OCI-LY7 (cell line): Measurements from ENCODE around the gene WDFY2. TPM values are rescaled to one million over a fixed set of nuclear protein-coding genes. Genes with fewer than 3 reads are reported as not detected.

Source experiments
- BruUV-seq: library from RNA; stranded (reverse); fragments of 400-500 nt; replicated peaks from 2 replicates; lab custom pipeline; 2021; lab: Mats Ljungman, UMichigan
- CTCF ChIA-PET: fragments of 300-600 bp; sonication (Branson Sonifier 250); formaldehyde crosslinking; loops from one replicate; lab custom pipeline; 2022; ENCODE audit warnings: antibody characterized with exemption; ENCODE audit not compliant: unreplicated experiment; lab: Charles Lee
- POLR2A ChIA-PET: fragments of 300-600 bp; sonication (Branson Sonifier 250); formaldehyde crosslinking; loops from one replicate; lab custom pipeline; 2022; ENCODE audit warnings: antibody characterized with exemption; lab: Charles Lee
- DNase-seq: peaks from one replicate; pipeline ENCODE4 v3.0.0-alpha.2; 2015; ENCODE audit warnings: low spot score
- H2AFZ ChIP-seq: fragments of 200-600 bp; sonication (generic), shearing (Covaris generic); 2 replicates; pipeline ENCODE4 v1.6.1; 2014; ENCODE audit warnings: mild to moderate bottlenecking, antibody characterized with exemption, low read length, moderate library complexity
- H3K27ac ChIP-seq: fragments of 200-600 bp; sonication (generic); 2 replicates; pipeline ENCODE4 v1.5.1; 2014; ENCODE audit warnings: mixed run types, low read depth, mild to moderate bottlenecking, moderate library complexity, low read length, inconsistent platforms; ENCODE audit not compliant: poor library complexity, severe bottlenecking
- H3K36me3 ChIP-seq: fragments of 200-600 bp; sonication (generic); 2 replicates; pipeline ENCODE4 v1.6.1; 2014; ENCODE audit warnings: mild to moderate bottlenecking, antibody characterized with exemption, low read length, moderate library complexity, mixed read lengths; ENCODE audit not compliant: insufficient read depth
- H3K4me1 ChIP-seq: fragments of 200-600 bp; sonication (generic); 2 replicates; pipeline ENCODE4 v1.5.1; 2014; ENCODE audit warnings: mild to moderate bottlenecking, low read length; ENCODE audit not compliant: insufficient read depth, poor library complexity, severe bottlenecking
- H3K4me2 ChIP-seq: fragments of 200-600 bp; sonication (generic); 2 replicates; pipeline ENCODE4 v1.6.1; 2014; ENCODE audit warnings: mild to moderate bottlenecking, low read length
- H3K4me3 ChIP-seq: fragments of 200-600 bp; sonication (generic); 2 replicates; pipeline ENCODE4 v1.5.1; 2014; ENCODE audit warnings: mild to moderate bottlenecking, low read depth, low read length; ENCODE audit not compliant: poor library complexity, severe bottlenecking
- H3K79me2 ChIP-seq: fragments of 200-600 bp; sonication (generic); 2 replicates; pipeline ENCODE4 v1.6.1; 2016; ENCODE audit warnings: low read depth, mild to moderate bottlenecking, low read length, moderate library complexity, mixed read lengths; ENCODE audit not compliant: insufficient read depth
- H3K9me2 ChIP-seq: fragments of 200-600 bp; sonication (generic); 2 replicates; pipeline ENCODE4 v1.6.1; 2016; ENCODE audit warnings: mild to moderate bottlenecking, low read length, mixed read lengths; ENCODE audit not compliant: insufficient read depth
- H3K9me3 ChIP-seq: fragments of 200-600 bp; sonication (generic); 2 replicates; pipeline ENCODE4 v1.6.1; 2014; ENCODE audit warnings: mild to moderate bottlenecking, mixed run types, low read length, mixed read lengths
- H4K20me1 ChIP-seq: fragments of 200-600 bp; sonication (generic); 2 replicates; pipeline ENCODE4 v1.6.1; 2014; ENCODE audit warnings: mild to moderate bottlenecking, antibody characterized with exemption, low read length, moderate library complexity, mixed read lengths; ENCODE audit not compliant: insufficient read depth
- EZH2phosphoT487 ChIP-seq: fragments of 200-600 bp; sonication (generic); IDR thresholded peaks from 2 replicates; pipeline ENCODE4 v1.6.1; 2018; ENCODE audit warnings: low read depth, borderline replicate concordance, mild to moderate bottlenecking, mixed run types, antibody characterized with exemption, low read length, moderate library complexity, mixed read lengths
- intact Hi-C: fragments of 100-400 bp; cut with micrococcal nuclease; formaldehyde crosslinking; loops from one replicate; pipeline ENCODE4 v1.10.0; 2022; ENCODE audit not compliant: unreplicated experiment
- total RNA-seq, 2 experiments: library from RNA; depleted of rRNA in 1 of 2; stranded (reverse); fragments of >200 nt in 1 of 2; shearing (Covaris generic) in 1 of 2; gene quantifications; 2 replicates each; pipeline ENCODE4 v1.2.3, GENCODE V29; 2014 to 2022
- TF ChIP-seq, protein P1 (sequence below): fragments of 200-600 bp; sonication (generic); conservative IDR thresholded peaks from 2 replicates; pipeline ENCODE4 v1.5.1; 2014; ENCODE audit warnings: mild to moderate bottlenecking, antibody characterized with exemption, low read length, moderate library complexity, mixed read lengths

The WDFY2 gene
- total RNA-seq, 2 experiments from 2014 or later = 6.4 to 18.1 TPM

DNA sequence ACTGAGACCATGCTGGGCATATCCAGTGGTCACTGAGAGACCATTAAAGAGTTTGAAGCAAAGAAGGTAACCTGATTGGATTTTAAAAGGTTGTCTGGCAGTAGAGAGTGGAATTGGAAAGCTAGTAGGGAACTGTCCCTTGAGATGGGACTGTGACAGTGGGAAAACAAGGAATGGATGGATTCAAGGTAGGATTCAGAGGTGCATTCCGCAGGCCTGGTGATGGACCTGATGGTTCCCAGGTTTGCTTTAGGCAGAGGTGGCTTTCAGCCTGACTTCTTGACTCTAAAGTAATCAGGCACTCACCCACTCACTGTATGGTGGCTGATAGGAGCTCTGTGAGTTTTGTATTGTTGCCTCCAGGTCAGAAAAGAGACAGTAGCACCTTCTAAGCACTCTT lies 146.7 kb downstream of the WDFY2 start:
- DNase-seq = no peak
- BruUV-seq = no TSS peak
- H3K9me2 ChIP-seq = no peaks in the 10 kb centered on the region
- H3K4me2 ChIP-seq = no peak overlapping the region
- intact Hi-C loops = no loop called here
- ChIA-PET POLR2A (interaction anchor here (0.7 to 1.0 kb wide), 2 partner anchors 9 to 480 kb away, joined by 3 read pairs; no protein-coding TSS in a partner anchor), CTCF (no interaction called here)
- no peak overlapping the region for H3K4me3 ChIP-seq
- no peaks in the 10 kb centered on the region for H4K20me1 ChIP-seq
- no peaks in the 10 kb centered on the region for H3K79me2 ChIP-seq
- no peaks in the 10 kb centered on the region for H3K36me3 ChIP-seq
- TF ChIP-seq, protein P1, sequence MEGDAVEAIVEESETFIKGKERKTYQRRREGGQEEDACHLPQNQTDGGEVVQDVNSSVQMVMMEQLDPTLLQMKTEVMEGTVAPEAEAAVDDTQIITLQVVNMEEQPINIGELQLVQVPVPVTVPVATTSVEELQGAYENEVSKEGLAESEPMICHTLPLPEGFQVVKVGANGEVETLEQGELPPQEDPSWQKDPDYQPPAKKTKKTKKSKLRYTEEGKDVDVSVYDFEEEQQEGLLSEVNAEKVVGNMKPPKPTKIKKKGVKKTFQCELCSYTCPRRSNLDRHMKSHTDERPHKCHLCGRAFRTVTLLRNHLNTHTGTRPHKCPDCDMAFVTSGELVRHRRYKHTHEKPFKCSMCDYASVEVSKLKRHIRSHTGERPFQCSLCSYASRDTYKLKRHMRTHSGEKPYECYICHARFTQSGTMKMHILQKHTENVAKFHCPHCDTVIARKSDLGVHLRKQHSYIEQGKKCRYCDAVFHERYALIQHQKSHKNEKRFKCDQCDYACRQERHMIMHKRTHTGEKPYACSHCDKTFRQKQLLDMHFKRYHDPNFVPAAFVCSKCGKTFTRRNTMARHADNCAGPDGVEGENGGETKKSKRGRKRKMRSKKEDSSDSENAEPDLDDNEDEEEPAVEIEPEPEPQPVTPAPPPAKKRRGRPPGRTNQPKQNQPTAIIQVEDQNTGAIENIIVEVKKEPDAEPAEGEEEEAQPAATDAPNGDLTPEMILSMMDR = no peak
- no peak for TF ChIP-seq EZH2phosphoT487
- H2AFZ ChIP-seq = no peak overlapping the region
- H3K9me3 ChIP-seq = no peaks in the 10 kb centered on the region
- no peaks in the 10 kb centered on the region for H3K4me1 ChIP-seq
- no peak overlapping the region for H3K27ac ChIP-seq

DNA sequence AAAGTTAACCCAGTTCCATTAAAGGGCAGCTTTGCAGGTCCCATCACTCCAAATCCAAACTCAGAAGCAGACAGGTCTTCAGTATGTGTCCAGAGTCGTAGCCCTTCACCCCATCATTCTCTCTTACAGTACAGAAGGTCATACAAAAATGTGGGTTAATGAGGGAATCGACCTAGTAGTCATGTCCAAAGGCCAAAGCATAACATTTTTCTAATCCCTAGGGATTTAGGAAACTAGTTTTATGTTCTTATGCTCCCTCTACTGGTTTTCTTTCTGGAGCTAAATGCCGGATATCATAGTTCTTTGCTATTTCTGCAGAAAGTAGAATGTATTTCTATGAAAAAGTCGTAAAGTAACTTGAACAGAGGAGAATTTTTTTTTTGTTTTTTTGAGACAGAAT lies 147.5 kb downstream of the WDFY2 start:
- H2AFZ ChIP-seq = no peak overlapping the region
- H4K20me1 ChIP-seq = no peaks in the 10 kb centered on the region
- no peaks in the 10 kb centered on the region for H3K36me3 ChIP-seq
- intact Hi-C loops = no loop called here
- no peak overlapping the region for H3K4me2 ChIP-seq
- no peaks in the 10 kb centered on the region for H3K9me3 ChIP-seq
- no peaks in the 10 kb centered on the region for H3K9me2 ChIP-seq
- no TSS peak for BruUV-seq
- H3K4me1 ChIP-seq = no peaks in the 10 kb centered on the region
- no peak overlapping the region for H3K27ac ChIP-seq
- no peaks in the 10 kb centered on the region for H3K79me2 ChIP-seq
- no peak for DNase-seq
- TF ChIP-seq, protein P1 = no peak
- TF ChIP-seq EZH2phosphoT487 = no peak
- CTCF ChIA-PET = no interaction called here
- H3K4me3 ChIP-seq = no peak overlapping the region
- POLR2A ChIA-PET = interaction anchor here (1.0 kb wide), 1 partner anchor 8 kb away, joined by 3 read pairs; no protein-coding TSS in a partner anchor

DNA sequence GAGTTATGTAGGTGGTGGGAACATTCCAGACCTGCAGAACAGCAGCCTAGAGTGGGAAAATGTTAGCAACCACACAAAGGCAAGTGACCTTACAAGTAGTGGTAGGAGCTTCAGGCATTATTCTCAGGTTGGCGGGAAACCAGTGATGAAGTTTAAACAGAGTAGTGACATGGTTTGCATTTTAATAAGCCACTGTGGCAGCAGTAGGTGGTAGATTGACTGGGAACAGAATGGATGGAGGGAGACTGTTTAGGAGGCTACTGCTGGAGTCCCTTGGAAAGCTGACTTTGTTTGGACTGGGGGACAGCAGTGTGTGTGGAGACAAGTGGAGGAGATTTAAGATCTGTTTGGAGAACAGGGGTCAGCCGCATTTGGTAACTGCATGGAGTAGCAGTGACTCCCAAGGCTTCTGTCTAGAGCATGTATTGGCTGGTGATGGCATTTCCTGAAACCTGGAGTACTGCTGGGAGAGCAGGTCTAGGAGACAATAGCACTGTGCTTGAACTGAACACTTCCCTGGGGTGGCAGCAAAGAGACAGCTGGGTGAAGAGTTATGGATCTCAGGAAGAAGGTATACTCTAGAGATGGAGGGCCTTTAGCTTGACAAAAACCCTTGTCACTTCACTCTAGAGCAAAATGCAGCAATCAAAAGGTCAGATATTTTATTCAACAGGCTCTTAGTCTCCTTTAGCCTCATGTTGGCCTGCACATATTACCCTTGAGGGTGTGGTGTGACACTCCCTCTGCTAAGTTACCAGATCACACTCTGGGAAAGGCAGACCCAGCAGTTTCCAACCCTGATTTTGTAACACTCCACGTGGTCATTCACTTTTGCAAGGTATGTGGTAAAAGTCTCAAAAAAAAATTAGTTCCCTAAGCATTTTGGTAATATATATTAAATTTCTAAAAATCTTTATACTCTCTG lies 149.4 kb downstream of the WDFY2 start:
- Histone ChIP-seq H3K4me3 (no peak overlapping the region), H3K36me3 (no peaks in the 10 kb centered on the region), H3K9me3 (no peaks in the 10 kb centered on the region), H3K4me2 (no peak overlapping the region), H4K20me1 (no peaks in the 10 kb centered on the region), H3K9me2 (no peaks in the 10 kb centered on the region), H2AFZ (no peak overlapping the region), H3K27ac (no peak overlapping the region), H3K79me2 (no peaks in the 10 kb centered on the region), H3K4me1 (no peaks in the 10 kb centered on the region)
- ChIA-PET CTCF (no interaction called here), POLR2A (interaction anchor here (1.4 kb wide), 1 partner anchor 13 kb away, joined by 4 read pairs; no protein-coding TSS in a partner anchor)
- no peak for DNase-seq
- no TSS peak for BruUV-seq
- intact Hi-C loops = no loop called here
- TF ChIP-seq, protein P1 = no peak
- TF ChIP-seq EZH2phosphoT487 = no peak
